ENCODE results near the gene POU2AF1. TPM values are rescaled to one million over a fixed set of nuclear protein-coding genes. Genes with fewer than 3 reads are reported as not detected.

The POU2AF1 gene
- total and polyA plus RNA-seq, 2 of the 13 experiments (the other 11 are each of a cell fraction or from before 2014, with no cell fraction given), result 1.9 to 3.6 TPM

- TF ChIP-seq ZNF160 (CRISPR knock-in tag; IDR thresholded peaks at IDR 0.05), result no peak
- 0 out of 2 replicates have a peak, but pooled peaks have one; percentile 16 for TF ChIP-seq CBX5 (CRISPR knock-in tag; IDR thresholded peaks at IDR 0.05; ENCODE audit: borderline replicate concordance)
- TF ChIP-seq HCFC1 (IDR thresholded peaks at IDR 0.05; ENCODE audit: low read depth, low read length), result no peak
- TF ChIP-seq, protein P1, sequence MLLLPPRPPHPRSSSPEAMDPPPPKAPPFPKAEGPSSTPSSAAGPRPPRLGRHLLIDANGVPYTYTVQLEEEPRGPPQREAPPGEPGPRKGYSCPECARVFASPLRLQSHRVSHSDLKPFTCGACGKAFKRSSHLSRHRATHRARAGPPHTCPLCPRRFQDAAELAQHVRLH (CRISPR knock-in tag; IDR thresholded peaks at IDR 0.05; ENCODE audit: borderline replicate concordance, low read depth), result no peak
- no peak for TF ChIP-seq U2AF2 (IDR thresholded peaks at IDR 0.05; ENCODE audit: low read depth, low read length)
- no peak for TF ChIP-seq ZNF496 (CRISPR knock-in tag; IDR thresholded peaks at IDR 0.05; ENCODE audit: insufficient replicate concordance)
- TF ChIP-seq SRSF4 (IDR thresholded peaks at IDR 0.05; ENCODE audit: low read depth, low read length, poor library complexity, severe bottlenecking), result no peak
- TF ChIP-seq TRIM24 (CRISPR knock-in tag; IDR thresholded peaks at IDR 0.05), result no peak
- TF ChIP-seq PRDM10 (CRISPR knock-in tag; IDR thresholded peaks at IDR 0.05; ENCODE audit: low read depth), result no peak
- no peak for TF ChIP-seq FOXK1 (CRISPR knock-in tag; IDR thresholded peaks at IDR 0.05; ENCODE audit: borderline replicate concordance, low read depth)
- no peak for TF ChIP-seq ZNF644 (CRISPR knock-in tag; IDR thresholded peaks at IDR 0.05; ENCODE audit: low read depth)
- no peak for TF ChIP-seq ZNF20 (CRISPR knock-in tag; IDR thresholded peaks at IDR 0.05)
- no peak for TF ChIP-seq ZNF441 (CRISPR knock-in tag; IDR thresholded peaks at IDR 0.05; ENCODE audit: borderline replicate concordance)
- no peak for TF ChIP-seq ZNF737 (CRISPR knock-in tag; IDR thresholded peaks at IDR 0.05; ENCODE audit: borderline replicate concordance)
- TF ChIP-seq, protein P2, sequence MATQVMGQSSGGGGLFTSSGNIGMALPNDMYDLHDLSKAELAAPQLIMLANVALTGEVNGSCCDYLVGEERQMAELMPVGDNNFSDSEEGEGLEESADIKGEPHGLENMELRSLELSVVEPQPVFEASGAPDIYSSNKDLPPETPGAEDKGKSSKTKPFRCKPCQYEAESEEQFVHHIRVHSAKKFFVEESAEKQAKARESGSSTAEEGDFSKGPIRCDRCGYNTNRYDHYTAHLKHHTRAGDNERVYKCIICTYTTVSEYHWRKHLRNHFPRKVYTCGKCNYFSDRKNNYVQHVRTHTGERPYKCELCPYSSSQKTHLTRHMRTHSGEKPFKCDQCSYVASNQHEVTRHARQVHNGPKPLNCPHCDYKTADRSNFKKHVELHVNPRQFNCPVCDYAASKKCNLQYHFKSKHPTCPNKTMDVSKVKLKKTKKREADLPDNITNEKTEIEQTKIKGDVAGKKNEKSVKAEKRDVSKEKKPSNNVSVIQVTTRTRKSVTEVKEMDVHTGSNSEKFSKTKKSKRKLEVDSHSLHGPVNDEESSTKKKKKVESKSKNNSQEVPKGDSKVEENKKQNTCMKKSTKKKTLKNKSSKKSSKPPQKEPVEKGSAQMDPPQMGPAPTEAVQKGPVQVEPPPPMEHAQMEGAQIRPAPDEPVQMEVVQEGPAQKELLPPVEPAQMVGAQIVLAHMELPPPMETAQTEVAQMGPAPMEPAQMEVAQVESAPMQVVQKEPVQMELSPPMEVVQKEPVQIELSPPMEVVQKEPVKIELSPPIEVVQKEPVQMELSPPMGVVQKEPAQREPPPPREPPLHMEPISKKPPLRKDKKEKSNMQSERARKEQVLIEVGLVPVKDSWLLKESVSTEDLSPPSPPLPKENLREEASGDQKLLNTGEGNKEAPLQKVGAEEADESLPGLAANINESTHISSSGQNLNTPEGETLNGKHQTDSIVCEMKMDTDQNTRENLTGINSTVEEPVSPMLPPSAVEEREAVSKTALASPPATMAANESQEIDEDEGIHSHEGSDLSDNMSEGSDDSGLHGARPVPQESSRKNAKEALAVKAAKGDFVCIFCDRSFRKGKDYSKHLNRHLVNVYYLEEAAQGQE (IDR thresholded peaks at IDR 0.05; ENCODE audit: borderline replicate concordance in 1 of 2, low read depth in 1 of 2, low read length in 2 of 2), result no peak
- peak; percentile 57; the same call in 1 of the 2 replicates for TF ChIP-seq ZNF501 (CRISPR knock-in tag; IDR thresholded peaks at IDR 0.05)
- TF ChIP-seq, protein P3, sequence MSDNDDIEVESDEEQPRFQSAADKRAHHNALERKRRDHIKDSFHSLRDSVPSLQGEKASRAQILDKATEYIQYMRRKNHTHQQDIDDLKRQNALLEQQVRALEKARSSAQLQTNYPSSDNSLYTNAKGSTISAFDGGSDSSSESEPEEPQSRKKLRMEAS (IDR thresholded peaks at IDR 0.05), result peak; percentile 33; the same call in 1 of the 2 replicates
- no peak for TF ChIP-seq NCOA1 (CRISPR knock-in tag; IDR thresholded peaks at IDR 0.05)
- TF ChIP-seq NRL (CRISPR knock-in tag; IDR thresholded peaks at IDR 0.05; ENCODE audit: borderline replicate concordance), result no peak
- no peak for TF ChIP-seq MTF2 (CRISPR knock-in tag; IDR thresholded peaks at IDR 0.05; ENCODE audit: borderline replicate concordance)
Measured at GRCh38 chr11:111417011-111417765, 38.1 kb upstream of the POU2AF1 start (continued).
